Parathyroid adenoma (tissue), 2 donors: ENCODE measurements around the gene PTH1R.

Source experiments
- H2AFZ ChIP-seq: fragments of 300-600 bp; sonication (generic); one replicate; pipeline ENCODE4 v1.7.0; 2017; ENCODE audit warnings: antibody characterized with exemption, mild to moderate bottlenecking
- H3K27ac ChIP-seq: fragments of 300-600 bp; sonication (generic); one replicate; pipeline ENCODE4 v1.7.0; 2017
- H3K27me3 ChIP-seq: fragments of 300-600 bp; sonication (generic); one replicate; pipeline ENCODE4 v1.7.0; 2017; ENCODE audit warnings: low read length; ENCODE audit not compliant: control insufficient read depth, insufficient read depth
- H3K36me3 ChIP-seq: fragments of 300-600 bp; sonication (generic); one replicate; pipeline ENCODE4 v1.7.0; 2017; ENCODE audit warnings: low read length; ENCODE audit not compliant: control insufficient read depth, insufficient read depth
- H3K4me1 ChIP-seq: fragments of 300-600 bp; sonication (generic); one replicate; pipeline ENCODE4 v1.7.0; 2017; ENCODE audit warnings: control low read depth
- H3K4me2 ChIP-seq: fragments of 300-600 bp; sonication (generic); one replicate; pipeline ENCODE4 v1.7.0; 2017; ENCODE audit warnings: low read length
- H3K4me3 ChIP-seq: fragments of 300-600 bp; sonication (generic); one replicate; pipeline ENCODE4 v1.7.0; 2017; ENCODE audit warnings: low read depth, low read length
- H3K79me2 ChIP-seq: fragments of 300-600 bp; sonication (generic); one replicate; pipeline ENCODE4 v1.7.0; 2017; ENCODE audit warnings: control low read depth
- H3K9ac ChIP-seq: fragments of 300-600 bp; sonication (generic); one replicate; pipeline ENCODE4 v1.7.0; 2017; ENCODE audit warnings: mild to moderate bottlenecking
- H3K9me3 ChIP-seq: fragments of 300-600 bp; sonication (generic); one replicate; pipeline ENCODE4 v1.7.0; 2017; ENCODE audit warnings: low read length; ENCODE audit not compliant: control insufficient read depth
- TF ChIP-seq, protein P1 (sequence below): fragments of 300-600 bp; sonication (generic); IDR thresholded peaks from one replicate; pipeline ENCODE4 v1.7.0; 2017; ENCODE audit warnings: antibody characterized with exemption, mild to moderate bottlenecking
- donor health status: primary hyperparathyroidism.

Gene PTH1R

DNA sequence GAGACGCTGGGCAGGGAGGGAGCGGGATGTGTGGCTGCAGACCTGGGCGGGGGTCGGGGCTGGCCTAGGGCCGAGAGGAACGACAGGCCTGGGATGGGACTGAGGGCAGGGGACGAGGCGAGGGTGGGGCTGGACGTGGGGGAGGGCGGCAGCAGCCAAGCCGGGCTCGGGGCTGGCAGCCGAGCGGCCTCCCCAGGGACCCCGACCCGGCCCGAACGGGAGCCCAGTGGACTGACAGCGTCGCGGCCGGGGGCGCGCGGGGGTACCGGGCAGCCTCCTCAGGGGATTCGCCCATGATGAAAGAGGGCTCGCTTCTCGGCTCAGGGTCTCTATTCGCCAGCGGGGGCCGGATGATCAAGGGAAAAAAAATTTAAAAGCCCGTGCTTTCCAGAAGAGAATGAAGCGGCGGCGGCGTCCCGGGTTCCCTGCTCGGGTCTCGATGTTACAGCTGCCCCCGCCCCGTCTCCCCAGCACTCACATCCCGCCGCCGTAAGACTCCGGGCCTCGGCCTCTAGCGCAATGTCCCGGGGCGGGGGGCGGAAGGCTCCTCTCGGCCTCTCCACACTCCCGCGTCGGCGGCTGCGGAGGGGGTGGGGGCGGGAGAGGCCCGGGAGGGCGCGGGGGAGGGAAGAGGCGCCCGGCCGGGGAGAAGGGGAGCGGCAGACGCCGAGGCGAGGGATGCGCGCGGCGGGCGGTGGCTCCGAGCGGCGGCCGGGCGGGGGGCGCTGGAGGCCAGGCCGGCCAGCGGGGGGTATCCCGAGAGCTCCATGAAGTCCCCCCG is 4.3 kb downstream of the PTH1R start:
- Histone ChIP-seq H3K79me2 (no peaks in the 10 kb centered on the region), H3K9me3 (no peaks in the 10 kb centered on the region), H2AFZ (peak overlapping the region; percentile 55), H3K36me3 (no peaks in the 10 kb centered on the region), H3K4me3 (peak overlapping the region; percentile 48), H3K9ac (no peak overlapping the region), H3K4me1 (no peaks in the 10 kb centered on the region), H3K27ac (no peak overlapping the region), H3K27me3 (no peaks in the 10 kb centered on the region), H3K4me2 (peak overlapping the region; percentile 78)
- TF ChIP-seq, protein P1, sequence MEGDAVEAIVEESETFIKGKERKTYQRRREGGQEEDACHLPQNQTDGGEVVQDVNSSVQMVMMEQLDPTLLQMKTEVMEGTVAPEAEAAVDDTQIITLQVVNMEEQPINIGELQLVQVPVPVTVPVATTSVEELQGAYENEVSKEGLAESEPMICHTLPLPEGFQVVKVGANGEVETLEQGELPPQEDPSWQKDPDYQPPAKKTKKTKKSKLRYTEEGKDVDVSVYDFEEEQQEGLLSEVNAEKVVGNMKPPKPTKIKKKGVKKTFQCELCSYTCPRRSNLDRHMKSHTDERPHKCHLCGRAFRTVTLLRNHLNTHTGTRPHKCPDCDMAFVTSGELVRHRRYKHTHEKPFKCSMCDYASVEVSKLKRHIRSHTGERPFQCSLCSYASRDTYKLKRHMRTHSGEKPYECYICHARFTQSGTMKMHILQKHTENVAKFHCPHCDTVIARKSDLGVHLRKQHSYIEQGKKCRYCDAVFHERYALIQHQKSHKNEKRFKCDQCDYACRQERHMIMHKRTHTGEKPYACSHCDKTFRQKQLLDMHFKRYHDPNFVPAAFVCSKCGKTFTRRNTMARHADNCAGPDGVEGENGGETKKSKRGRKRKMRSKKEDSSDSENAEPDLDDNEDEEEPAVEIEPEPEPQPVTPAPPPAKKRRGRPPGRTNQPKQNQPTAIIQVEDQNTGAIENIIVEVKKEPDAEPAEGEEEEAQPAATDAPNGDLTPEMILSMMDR, result no peak

DNA sequence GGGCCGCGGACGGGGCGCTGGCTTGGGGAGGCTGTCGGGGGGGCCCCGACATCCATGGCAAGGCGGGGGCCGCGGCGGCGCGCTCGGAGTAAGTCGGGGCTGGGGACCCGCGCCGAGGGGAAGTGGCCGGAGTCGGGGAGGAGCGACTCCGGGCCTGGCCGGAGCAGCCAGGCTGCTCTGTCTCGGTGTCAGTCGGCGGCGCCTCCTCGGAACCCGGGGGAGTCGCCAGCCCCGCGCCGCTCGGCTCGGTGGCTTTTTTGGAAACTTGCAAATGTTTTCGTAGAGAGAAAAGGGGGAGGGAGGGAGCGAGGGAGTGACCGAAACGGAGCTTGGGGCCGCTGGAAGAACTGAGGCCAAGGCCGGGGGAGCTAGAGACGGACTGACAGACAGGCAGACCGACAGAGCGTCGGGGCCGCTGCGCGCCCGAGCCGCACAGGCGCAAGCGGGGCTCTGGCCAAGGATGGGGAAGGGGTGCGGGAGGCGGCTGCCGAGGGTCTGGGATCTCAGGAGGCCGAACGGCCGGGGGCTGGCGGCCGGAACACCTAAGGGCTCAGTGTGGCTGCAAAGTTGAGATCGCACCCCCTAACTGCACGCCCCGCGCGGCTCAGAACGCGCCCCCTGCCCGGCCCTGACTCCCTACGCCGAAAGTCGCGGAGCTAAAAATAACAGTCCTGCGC is 5.0 kb downstream of the PTH1R start:
- H3K4me1 ChIP-seq, result no peaks in the 10 kb centered on the region
- H3K9ac ChIP-seq, result no peak overlapping the region
- no peaks in the 10 kb centered on the region for H3K9me3 ChIP-seq
- peak overlapping the region; percentile 78 for H3K4me2 ChIP-seq
- H3K27ac ChIP-seq, result no peak overlapping the region
- H2AFZ ChIP-seq, result peak overlapping the region; percentile 55
- H3K36me3 ChIP-seq, result no peaks in the 10 kb centered on the region
- H3K4me3 ChIP-seq, result peak overlapping the region; percentile 48
- H3K79me2 ChIP-seq, result no peaks in the 10 kb centered on the region
- H3K27me3 ChIP-seq, result no peaks in the 10 kb centered on the region
- TF ChIP-seq, protein P1, result no peak

DNA sequence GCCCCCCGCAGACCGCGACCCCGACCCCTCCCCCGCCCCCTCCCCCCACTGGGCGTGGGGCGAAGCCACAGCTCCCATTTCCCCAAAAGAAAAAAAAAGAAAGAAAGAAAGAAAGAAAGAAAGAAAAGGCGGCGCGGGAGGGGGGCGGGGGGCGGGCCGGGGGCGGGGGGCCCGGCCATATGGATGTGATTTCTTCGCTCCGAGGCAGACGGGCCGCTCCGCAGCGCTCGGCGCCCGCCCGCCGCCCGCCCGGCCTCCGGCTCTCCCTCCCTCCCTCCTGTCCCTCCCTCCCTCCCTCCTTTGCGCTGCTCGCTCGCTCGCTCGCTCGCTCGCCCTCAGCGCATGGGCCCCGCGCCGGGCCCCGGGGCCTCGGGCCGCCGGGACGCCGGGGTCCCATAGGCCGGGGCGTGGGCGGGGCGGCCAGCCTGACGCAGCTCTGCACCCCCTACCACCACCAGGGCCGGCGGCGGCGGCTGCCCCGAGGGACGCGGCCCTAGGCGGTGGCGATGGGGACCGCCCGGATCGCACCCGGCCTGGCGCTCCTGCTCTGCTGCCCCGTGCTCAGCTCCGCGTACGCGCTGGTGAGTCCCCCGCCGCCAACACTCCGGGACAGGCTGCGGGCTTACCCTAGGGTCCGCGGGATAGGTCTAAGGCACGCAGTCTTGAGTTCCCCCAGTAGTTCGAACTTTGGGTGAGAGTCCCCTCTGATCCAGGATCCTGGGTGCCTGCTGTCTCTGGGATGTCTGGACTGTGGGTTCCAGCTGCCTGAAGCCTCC is 5.7 kb downstream of the PTH1R start:
- Histone ChIP-seq H3K4me3 (no peak overlapping the region), H3K4me1 (no peaks in the 10 kb centered on the region), H3K9me3 (no peaks in the 10 kb centered on the region), H3K36me3 (no peaks in the 10 kb centered on the region), H3K27me3 (no peaks in the 10 kb centered on the region), H2AFZ (no peak overlapping the region), H3K27ac (no peak overlapping the region), H3K79me2 (no peaks in the 10 kb centered on the region), H3K9ac (no peak overlapping the region), H3K4me2 (peak overlapping the region; percentile 78)
- TF ChIP-seq, protein P1, result no peak

DNA sequence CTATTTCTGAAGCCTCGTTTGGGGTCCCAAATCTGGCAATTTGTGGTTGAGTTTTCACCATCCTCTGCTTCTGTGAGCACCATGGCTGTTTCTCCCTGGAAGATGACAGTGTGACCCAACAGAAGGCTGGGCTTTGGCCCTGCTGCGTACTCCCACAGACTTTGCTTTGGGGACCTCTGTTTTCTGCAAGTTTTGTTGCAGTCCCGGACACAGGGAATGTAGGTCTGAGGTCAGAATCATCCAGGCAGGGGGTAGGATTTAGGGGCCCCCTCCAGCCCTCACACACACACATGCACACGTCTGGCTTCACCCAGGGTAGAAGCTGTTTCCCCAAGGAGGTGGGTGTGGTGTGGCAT is 6.3 kb downstream of the PTH1R start:
- no peaks in the 10 kb centered on the region for H3K9me3 ChIP-seq
- no peaks in the 10 kb centered on the region for H3K36me3 ChIP-seq
- no peak overlapping the region for H3K4me3 ChIP-seq
- H3K9ac ChIP-seq, result no peak overlapping the region
- H3K4me2 ChIP-seq, result no peak overlapping the region
- no peak overlapping the region for H2AFZ ChIP-seq
- H3K4me1 ChIP-seq, result no peaks in the 10 kb centered on the region
- H3K27ac ChIP-seq, result no peak overlapping the region
- H3K79me2 ChIP-seq, result no peaks in the 10 kb centered on the region
- no peaks in the 10 kb centered on the region for H3K27me3 ChIP-seq
- TF ChIP-seq, protein P1, result no peak
